ENCODE data around the gene CHRDL2. TPM values are rescaled to one million over a fixed set of nuclear protein-coding genes. Genes with fewer than 3 reads are reported as not detected.
"Not testable (repeated sequence)": the region's sequence is repeated elsewhere in the genome, so short reads cannot be mapped to it uniquely, and the experiment has no call there.

CHRDL2 gene
- total RNA-seq, result 1.8 TPM

- DNase-seq, result peak; percentile 63
Observed at GRCh38 chr11:74731301-74732094, at the start of gene CHRDL2. CHRDL2 (minus strand) TSS chr11:74731426; CDS start chr11:74730888, 538 bp downstream.

DNA sequence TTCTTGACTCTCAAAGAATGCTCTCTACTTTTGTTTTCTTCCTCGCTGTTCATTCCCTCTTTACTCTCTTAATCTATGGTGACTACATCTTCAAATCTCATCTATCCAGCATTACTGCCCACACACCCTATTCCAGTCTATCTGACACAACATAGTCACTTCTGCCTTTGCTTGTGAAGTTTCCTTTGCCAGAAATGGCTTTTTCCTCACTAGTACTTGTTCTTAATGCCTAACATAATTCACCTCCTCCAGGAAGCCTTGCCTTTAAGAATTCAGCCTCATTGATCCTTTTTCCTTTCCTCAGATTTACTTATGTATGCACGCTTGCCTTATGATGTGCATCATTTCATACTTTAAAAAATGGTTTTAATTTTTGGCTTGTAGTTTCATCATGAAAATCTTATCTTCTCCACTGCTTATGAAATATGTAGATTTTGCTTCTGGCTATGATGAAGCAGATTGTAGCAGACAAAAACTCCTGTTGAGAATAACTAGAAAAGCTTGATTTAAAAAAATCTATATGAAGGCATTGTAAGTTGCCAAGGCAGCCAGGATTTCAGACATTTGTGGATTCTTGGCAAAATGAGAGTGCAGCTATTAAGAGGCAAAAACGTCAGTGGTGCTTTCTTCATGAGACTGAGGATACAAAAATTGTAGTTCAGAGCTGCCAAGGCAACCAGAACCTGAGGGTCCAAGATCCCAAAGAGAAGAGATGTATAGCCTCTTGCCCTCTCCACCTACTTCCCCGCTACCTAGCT is 49.2 kb upstream of the CHRDL2 start:
- peak; percentile 5 for DNase-seq

- DNase-seq, result no peak
Observed at GRCh38 chr11:74778581-74778980, 47.4 kb upstream of the CHRDL2 start.

DNA sequence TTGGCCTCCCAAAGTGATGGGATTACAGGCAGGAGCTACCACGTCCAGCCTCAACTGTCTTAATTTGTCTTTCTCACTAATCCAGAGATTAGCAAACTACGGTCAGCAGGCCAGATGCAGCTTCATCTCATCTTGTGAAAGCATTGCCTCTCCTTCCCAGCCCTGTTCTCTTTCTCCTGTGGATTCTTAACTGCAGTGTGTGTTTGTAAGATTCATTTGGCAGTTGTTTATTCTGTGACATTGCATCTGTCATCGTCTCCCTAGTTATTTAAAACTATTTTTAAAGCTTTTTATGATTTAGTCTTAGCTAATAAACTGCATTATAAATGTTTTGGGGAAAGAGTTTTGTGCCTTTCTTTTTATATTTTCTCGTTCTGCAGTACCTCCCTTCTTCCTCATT is 46.7 kb upstream of the CHRDL2 start:
- no peak for DNase-seq

GRCh38 chr11:74777038-74777437 is 45.8 kb upstream of the CHRDL2 start:
- no peak for DNase-seq

GRCh38 chr11:74776546-74776945 is 45.3 kb upstream of the CHRDL2 start:
- no peak for DNase-seq

GRCh38 chr11:74775762-74776161 is 44.5 kb upstream of the CHRDL2 start:
- DNase-seq, result no peak

- no peak for DNase-seq
Observed at GRCh38 chr11:74773476-74773875, 42.2 kb upstream of the CHRDL2 start.

- no peak for DNase-seq
Observed at GRCh38 chr11:74771139-74771538, 39.9 kb upstream of the CHRDL2 start.

GRCh38 chr11:74770456-74770855 is 39.2 kb upstream of the CHRDL2 start:
- DNase-seq, result no peak

GRCh38 chr11:74769055-74769707 is 38.0 kb upstream of the CHRDL2 start:
- DNase-seq, result no peak

DNA sequence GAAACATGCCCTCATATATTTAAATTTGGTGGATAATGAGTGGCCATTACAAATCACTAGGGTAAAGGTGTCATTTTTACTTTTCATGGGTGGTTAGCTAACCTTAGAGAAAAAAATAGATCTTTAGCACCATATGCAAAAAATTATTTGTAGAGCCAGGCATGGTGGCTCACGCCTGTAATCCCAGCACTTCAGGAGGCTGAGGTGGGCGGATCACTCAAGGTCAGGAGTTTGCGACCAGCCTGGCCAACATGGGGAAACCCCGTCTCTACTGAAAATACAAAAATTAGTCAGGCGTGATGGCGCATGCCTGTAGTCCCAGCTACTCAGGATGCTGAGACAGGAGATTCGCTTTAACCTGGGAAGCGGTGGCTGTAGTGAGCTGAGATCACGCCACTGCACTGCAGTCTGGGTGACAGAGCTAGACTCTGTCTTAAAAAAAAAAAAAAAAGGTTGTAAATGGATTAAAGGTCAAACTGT is 37.0 kb upstream of the CHRDL2 start:
- not testable (repeated sequence) for DNase-seq

DNA sequence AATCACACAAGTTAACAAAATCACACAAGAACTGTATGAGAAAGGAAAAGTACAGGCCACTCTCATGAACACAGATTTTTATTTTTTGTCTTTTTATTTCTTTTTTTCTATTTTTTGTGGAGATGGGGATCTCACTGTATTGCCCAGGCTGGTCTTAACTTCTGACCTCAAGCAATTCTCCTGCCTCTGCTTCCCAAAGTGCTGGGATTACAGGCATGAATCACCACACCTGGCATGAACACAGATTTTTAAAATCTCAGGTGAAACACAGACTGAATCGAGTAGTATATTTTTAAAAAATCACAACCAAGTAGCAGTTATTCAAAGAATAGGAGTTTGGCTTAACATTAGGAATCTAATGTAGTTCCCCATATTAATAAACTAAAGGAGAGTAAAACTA is 35.7 kb upstream of the CHRDL2 start:
- DNase-seq, result no peak

- DNase-seq, result no peak
Observed at GRCh38 chr11:74756571-74756970, 25.3 kb upstream of the CHRDL2 start.

DNA sequence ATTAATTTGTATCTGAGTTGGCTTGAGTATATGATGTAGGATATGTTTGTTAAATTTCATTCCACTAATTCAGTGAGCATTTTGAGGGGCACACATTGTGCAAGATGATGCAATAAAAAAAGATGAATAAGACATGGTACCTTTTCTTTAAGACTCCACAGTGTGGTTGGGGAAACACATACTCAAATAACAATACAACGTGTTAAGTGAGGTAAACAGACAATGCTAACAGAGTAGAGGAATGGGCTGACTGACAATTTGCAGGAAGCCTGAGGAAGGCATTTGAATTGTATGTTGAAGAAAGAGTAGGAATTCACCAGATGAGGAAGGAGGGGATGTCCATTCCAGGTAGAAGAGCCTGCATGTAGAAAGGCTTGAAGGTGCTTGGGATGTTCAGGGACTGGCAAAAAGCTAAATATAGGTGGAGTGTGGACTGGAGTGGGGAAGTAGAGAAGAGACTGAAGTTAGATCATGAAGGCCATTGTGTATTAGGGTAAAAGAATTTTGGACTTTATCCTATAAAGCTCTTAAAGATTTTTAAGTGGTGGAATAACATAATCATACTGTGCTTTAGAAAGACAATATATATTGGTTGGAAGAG is 24.3 kb upstream of the CHRDL2 start:
- no peak for DNase-seq

DNA sequence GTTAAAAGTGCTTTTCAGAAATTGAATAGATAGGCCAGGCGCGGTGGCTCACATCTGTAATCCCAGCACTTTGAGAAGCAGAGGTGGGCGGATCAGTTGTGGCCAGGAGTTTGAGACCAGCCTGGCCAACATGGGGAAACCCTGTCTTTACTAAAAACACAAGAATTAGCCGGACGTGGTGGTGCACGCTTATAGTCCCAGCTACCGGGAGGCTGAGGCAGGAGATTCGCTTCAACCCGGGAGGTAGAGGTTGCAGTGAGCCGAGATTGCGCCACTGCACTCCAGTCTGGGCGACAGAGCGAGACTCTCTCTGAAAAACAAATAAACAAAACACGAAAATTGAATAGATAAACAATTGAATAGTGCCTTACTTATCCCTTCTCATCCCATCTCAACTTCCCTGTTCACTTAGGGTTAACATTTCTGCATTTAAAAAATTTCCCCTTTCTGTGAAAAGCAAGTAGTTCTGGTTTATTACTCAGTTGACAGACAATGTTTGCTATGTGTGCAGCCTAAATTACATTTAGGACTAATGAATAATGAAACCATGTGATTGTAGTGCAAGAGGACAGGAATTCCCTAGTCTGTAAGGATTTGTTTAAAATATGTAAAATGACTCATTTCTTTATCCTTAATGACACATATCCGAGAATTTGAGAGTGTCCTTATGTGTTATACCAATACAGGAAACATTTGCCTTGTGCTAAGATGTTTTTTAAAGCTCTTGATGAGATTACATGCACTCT is 23.5 kb upstream of the CHRDL2 start:
- no peak for DNase-seq

DNA sequence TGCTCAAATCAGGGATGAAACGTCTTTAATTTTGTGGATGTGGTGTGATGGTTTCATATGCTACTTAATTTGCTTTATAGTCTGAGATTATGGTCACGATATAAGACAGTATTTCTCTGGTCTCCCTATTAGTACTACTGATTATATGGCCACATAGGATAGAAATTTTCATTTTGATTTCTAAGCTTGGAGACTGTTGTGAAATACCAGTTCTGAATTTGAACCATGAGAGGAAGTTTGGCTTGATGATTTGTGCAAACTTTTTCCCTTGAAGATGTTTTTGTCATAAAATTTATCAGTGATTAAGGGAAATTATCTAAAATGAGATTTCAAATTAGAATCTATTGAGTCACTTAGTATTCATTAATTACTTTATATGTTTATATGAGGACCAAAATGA is 20.1 kb upstream of the CHRDL2 start:
- DNase-seq, result no peak

DNA sequence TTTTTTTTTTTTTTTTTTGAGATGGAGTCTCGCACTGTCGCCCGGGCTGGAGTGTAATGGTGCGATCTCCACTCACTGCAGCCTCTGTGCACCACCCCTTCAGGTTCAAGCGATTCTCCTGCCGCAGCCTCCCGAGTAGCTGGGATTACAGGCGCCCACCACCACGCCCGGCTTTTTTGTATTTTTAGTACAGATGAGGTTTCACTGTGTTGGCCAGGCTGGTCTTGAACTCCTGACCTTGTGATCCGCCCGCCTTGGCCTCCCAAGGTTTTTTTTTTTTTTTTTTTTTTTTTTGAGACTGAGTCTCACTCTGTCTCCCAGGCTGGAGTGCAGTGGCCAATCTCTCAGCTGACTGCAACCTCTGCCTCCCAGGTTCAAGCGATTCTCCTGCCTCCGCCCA is 19.4 kb upstream of the CHRDL2 start:
- DNase-seq, result not testable (repeated sequence)

DNA sequence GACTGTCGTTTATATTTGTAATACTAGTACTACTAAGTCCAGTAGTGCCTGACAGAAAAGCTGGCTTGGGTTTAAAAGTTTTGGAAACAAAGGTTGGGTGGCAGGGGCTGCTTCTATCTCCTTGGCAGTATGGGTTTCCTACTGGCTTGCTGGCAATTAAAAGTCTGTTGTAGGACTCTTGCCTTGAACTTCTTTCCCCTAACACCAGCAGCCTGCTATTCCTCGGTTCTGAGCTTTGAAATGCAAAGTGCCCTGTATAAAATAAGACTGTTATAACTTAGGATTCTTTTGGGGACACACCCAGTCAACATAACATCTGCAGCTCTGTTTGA is 18.7 kb upstream of the CHRDL2 start:
- no peak for DNase-seq

- peak; percentile 65 for DNase-seq
Observed at GRCh38 chr11:74749127-74749964, 18.1 kb upstream of the CHRDL2 start.
